ENCODE measurements around the gene RPA1. TPM values are rescaled to one million over a fixed set of nuclear protein-coding genes. Genes with fewer than 3 reads are reported as not detected.

Gene RPA1
- 100 to 1,000 TPM in 3 of 5 experiments, 10 to 100 TPM in 2; 57.8 to 264 (median 110) TPM for total RNA-seq
- polyA plus RNA-seq, result 10 to 100 TPM; 80.0 to 85.2 TPM
- 43.1 reads per million, percentile 68 among the genes with 10 or more reads in this experiment for total RNA-seq

- Histone ChIP-seq H3K4me3 (ENCODE audit: low read length) (peak within 1 kb of the TSS; percentile 82), H3K4me1 (ENCODE audit: control insufficient read depth in 2 of 2, insufficient read depth in 2 of 2, low read length in 2 of 2) (peaks cover 17 to 26% of the 10 kb centered on the region in 2 donors), H3K9me3 (ENCODE audit: control insufficient read depth in 2 of 3, low read length in 3 of 3) (no peaks in the 10 kb centered on the region), H3K27ac (ENCODE audit: low read depth, low read length) (peak within 1 kb of the TSS; percentile 86), H3K36me3 (ENCODE audit: control insufficient read depth in 2 of 3, insufficient read depth in 3 of 3, low read length in 3 of 3) (peaks cover 0 to 13% (median 2%) of the 10 kb centered on the region in 3 experiments), H3K27me3 (ENCODE audit: control insufficient read depth in 2 of 2, insufficient read depth in 2 of 2, low read length in 2 of 2) (no peaks in the 10 kb centered on the region)
- peaks cover 0 to 2% (median 0%) of the 10 kb centered on the region in 11 donors for H3K9me3 Mint-ChIP-seq
- POLR2A ChIA-PET, result interaction anchor here (0.6 to 2.2 kb wide), 14 partner anchors 10 to 506 kb away, joined by 3 to 8 read pairs (median 4); partner anchors contain the start of genes PRPF8, RILP and TSR1
- peak; percentile 100 for ATAC-seq
- peak within 1 kb of the TSS; percentile 89 to 100 (median 98) for H3K4me3 Mint-ChIP-seq
- H3K27ac Mint-ChIP-seq, result peak within 1 kb of the TSS; percentile 89 to 99 (median 95)
- DNase-seq, result peak; percentile 84 to 94 (median 89)
- H3K36me3 Mint-ChIP-seq, result peaks cover 7 to 33% (median 18%) of the 10 kb centered on the region in 5 donors
- CTCF ChIA-PET, result interaction anchor here (1.5 kb wide), 1 partner anchor 108 kb away, joined by 7 read pairs; no protein-coding TSS in a partner anchor
- intact Hi-C loops (cut with micrococcal nuclease), result loop anchor here (1.0 to 5.0 kb wide), 10 partner anchors 41 to 571 kb away; partner anchors contain the start of genes DPH1 (in 2 of the 2), MNT (in 1 of the 2), OVCA2 (in 1 of the 2) and WDR81 (in 1 of the 2)
- no peaks in the 10 kb centered on the region for H3K27me3 Mint-ChIP-seq
- peaks cover 39 to 80% (median 67%) of the 10 kb centered on the region in 7 donors for H3K4me1 Mint-ChIP-seq
These were observed at the start of gene RPA1, which contains the start of gene SMYD4 for GRCh38 chr17:1829592-1830257. Gene RPA1, plus strand, starts transcription at chr17:1830005. Its CDS starts 89 bp downstream, at chr17:1830094. Gene SMYD4, minus strand, starts transcription at chr17:1829902. Its CDS starts 1,908 bp downstream, at chr17:1827994.

- Mint-ChIP-seq H3K36me3 (peaks cover 0 to 46% (median 22%) of the 10 kb centered on the region in 5 donors), H3K27me3 (no peaks in the 10 kb centered on the region), H3K9me3 (no peaks in the 10 kb centered on the region), H3K27ac (peak overlapping the region in 3 of 9 donors; percentile 3 to 80 (median 31)), H3K4me1 (peaks cover 0 to 18% (median 14%) of the 10 kb centered on the region in 7 donors), H3K4me3 (no peak overlapping the region)
- ChIA-PET CTCF (interaction anchor here (3.9 kb wide), 1 partner anchor 62 kb away, joined by 51 read pairs; no protein-coding TSS in a partner anchor), POLR2A (no interaction called here)
- DNase-seq, result no peak
- Histone ChIP-seq H3K27me3 (ENCODE audit: control insufficient read depth in 2 of 2, insufficient read depth in 2 of 2, low read length in 2 of 2) (no peaks in the 10 kb centered on the region), H3K4me3 (ENCODE audit: low read length) (no peak overlapping the region), H3K36me3 (ENCODE audit: control insufficient read depth in 2 of 3, insufficient read depth in 3 of 3, low read length in 3 of 3) (peaks cover 0 to 67% (median 7%) of the 10 kb centered on the region in 3 experiments), H3K27ac (ENCODE audit: low read depth, low read length) (no peak overlapping the region), H3K9me3 (ENCODE audit: control insufficient read depth in 2 of 3, low read length in 3 of 3) (no peaks in the 10 kb centered on the region), H3K4me1 (ENCODE audit: control insufficient read depth in 2 of 2, insufficient read depth in 2 of 2, low read length in 2 of 2) (no peaks in the 10 kb centered on the region)
- intact Hi-C loops (cut with micrococcal nuclease), result no loop called here
- no peak for ATAC-seq
These were observed 47.6 kb upstream of the RPA1 start for GRCh38 chr17:1782171-1782567.

GRCh38 chr17:1783271-1783670 is 46.5 kb upstream of the RPA1 start:
- no peaks in the 10 kb centered on the region for H3K9me3 ChIP-seq (ENCODE audit: control insufficient read depth in 2 of 3, low read length in 3 of 3)
- peaks cover 0 to 18% (median 14%) of the 10 kb centered on the region in 7 donors for H3K4me1 Mint-ChIP-seq
- CTCF ChIA-PET, result interaction anchor here (0.8 to 3.9 kb wide), 5 partner anchors 10 to 63 kb away, joined by 3 to 51 read pairs (median 3); no protein-coding TSS in a partner anchor
- H3K4me3 ChIP-seq (ENCODE audit: low read length), result no peak overlapping the region
- DNase-seq (no peak), ATAC-seq (peak; percentile 31)
- intact Hi-C loops (cut with micrococcal nuclease), result no loop called here
- no peaks in the 10 kb centered on the region for H3K9me3 Mint-ChIP-seq
- H3K27me3 ChIP-seq (ENCODE audit: control insufficient read depth in 2 of 2, insufficient read depth in 2 of 2, low read length in 2 of 2), result no peaks in the 10 kb centered on the region
- POLR2A ChIA-PET, result interaction anchor here (0.7 to 1.4 kb wide), 6 partner anchors 19 to 114 kb away, joined by 3 to 6 read pairs (median 4); no protein-coding TSS in a partner anchor
- peak overlapping the region in 2 of 10 donors; percentile 16 to 59 for H3K4me3 Mint-ChIP-seq
- peaks cover 0 to 49% (median 23%) of the 10 kb centered on the region in 5 donors for H3K36me3 Mint-ChIP-seq
- peak overlapping the region; percentile 14 for H3K27ac ChIP-seq (ENCODE audit: low read depth, low read length)
- H3K27ac Mint-ChIP-seq, result peak overlapping the region in 6 of 9 donors; percentile 31 to 82 (median 62)
- H3K4me1 ChIP-seq (ENCODE audit: control insufficient read depth in 2 of 2, insufficient read depth in 2 of 2, low read length in 2 of 2), result no peaks in the 10 kb centered on the region
- peaks cover 0 to 67% (median 7%) of the 10 kb centered on the region in 3 experiments for H3K36me3 ChIP-seq (ENCODE audit: control insufficient read depth in 2 of 3, insufficient read depth in 3 of 3, low read length in 3 of 3)
- H3K27me3 Mint-ChIP-seq, result no peaks in the 10 kb centered on the region

- Histone ChIP-seq H3K27me3 (ENCODE audit: control insufficient read depth in 2 of 2, insufficient read depth in 2 of 2, low read length in 2 of 2) (no peaks in the 10 kb centered on the region), H3K36me3 (ENCODE audit: control insufficient read depth in 2 of 3, insufficient read depth in 3 of 3, low read length in 3 of 3) (peaks cover 0 to 60% (median 7%) of the 10 kb centered on the region in 3 experiments), H3K27ac (ENCODE audit: low read depth, low read length) (peak overlapping the region; percentile 14), H3K9me3 (ENCODE audit: control insufficient read depth in 2 of 3, low read length in 3 of 3) (no peaks in the 10 kb centered on the region), H3K4me1 (ENCODE audit: control insufficient read depth in 2 of 2, insufficient read depth in 2 of 2, low read length in 2 of 2) (no peaks in the 10 kb centered on the region), H3K4me3 (ENCODE audit: low read length) (no peak overlapping the region)
- peak overlapping the region in 1 of 10 donors; percentile 59 for H3K4me3 Mint-ChIP-seq
- H3K4me1 Mint-ChIP-seq, result peaks cover 0 to 18% (median 14%) of the 10 kb centered on the region in 7 donors
- CTCF ChIA-PET, result interaction anchor here (0.8 to 3.9 kb wide), 6 partner anchors 11 to 115 kb away, joined by 3 to 51 read pairs (median 3); no protein-coding TSS in a partner anchor
- H3K9me3 Mint-ChIP-seq, result no peaks in the 10 kb centered on the region
- POLR2A ChIA-PET, result interaction anchor here (0.7 to 1.4 kb wide), 7 partner anchors 14 to 115 kb away, joined by 3 to 7 read pairs (median 4); no protein-coding TSS in a partner anchor
- DNase-seq (peak in 3 of 9 donors; percentile 27 to 30 (median 28)), ATAC-seq (peak; percentile 85)
- H3K36me3 Mint-ChIP-seq, result peaks cover 0 to 45% (median 22%) of the 10 kb centered on the region in 5 donors
- no peaks in the 10 kb centered on the region for H3K27me3 Mint-ChIP-seq
- intact Hi-C loops (cut with micrococcal nuclease), result loop anchor here (1.0 to 2.0 kb wide), 3 partner anchors 63 to 115 kb away; no protein-coding TSS in a partner anchor
- peak overlapping the region in 7 of 9 donors; percentile 28 to 82 (median 63) for H3K27ac Mint-ChIP-seq
These were observed 45.8 kb upstream of the RPA1 start for GRCh38 chr17:1783834-1784611.

- Mint-ChIP-seq H3K27me3 (no peaks in the 10 kb centered on the region), H3K36me3 (peaks cover 0 to 35% (median 20%) of the 10 kb centered on the region in 5 donors), H3K4me1 (peaks cover 0 to 18% (median 14%) of the 10 kb centered on the region in 7 donors), H3K9me3 (no peaks in the 10 kb centered on the region), H3K4me3 (no peak overlapping the region), H3K27ac (peak overlapping the region in 1 of 9 donors; percentile 12)
- no peak for DNase-seq
- H3K4me3 ChIP-seq (ENCODE audit: low read length), result no peak overlapping the region
- no peak for ATAC-seq
- POLR2A ChIA-PET, result no interaction called here
- intact Hi-C loops (cut with micrococcal nuclease), result loop anchor here in 1 of 2 donors (2.0 kb wide), 1 partner anchor 65 kb away; no protein-coding TSS in a partner anchor
- no peaks in the 10 kb centered on the region for H3K9me3 ChIP-seq (ENCODE audit: control insufficient read depth in 2 of 3, low read length in 3 of 3)
- H3K27me3 ChIP-seq (ENCODE audit: control insufficient read depth in 2 of 2, insufficient read depth in 2 of 2, low read length in 2 of 2), result no peaks in the 10 kb centered on the region
- CTCF ChIA-PET, result no interaction called here
- no peaks in the 10 kb centered on the region for H3K4me1 ChIP-seq (ENCODE audit: control insufficient read depth in 2 of 2, insufficient read depth in 2 of 2, low read length in 2 of 2)
- H3K27ac ChIP-seq (ENCODE audit: low read depth, low read length), result no peak overlapping the region
- H3K36me3 ChIP-seq (ENCODE audit: control insufficient read depth in 2 of 3, insufficient read depth in 3 of 3, low read length in 3 of 3), result peaks cover 0 to 59% (median 7%) of the 10 kb centered on the region in 3 experiments
These were observed 43.9 kb upstream of the RPA1 start for GRCh38 chr17:1785930-1786329.
